Ishikawa (cell line): Measurements from ENCODE around the gene MAPRE3.

Experiments used
- CEBPB ChIP-seq: IDR thresholded peaks from 2 replicates; pipeline ENCODE4 v1.6.1; 2012
- CREB1 ChIP-seq: IDR thresholded peaks from 2 replicates; pipeline ENCODE4 v1.6.1; 2012; ENCODE audit warnings: low read depth
- EGR1 ChIP-seq: IDR thresholded peaks from 2 replicates; pipeline ENCODE4 v1.6.1; 2012
- EP300 ChIP-seq: IDR thresholded peaks from 2 replicates; pipeline ENCODE4 v1.6.1; 2012; ENCODE audit warnings: borderline replicate concordance
- FOXM1 ChIP-seq: IDR thresholded peaks from 2 replicates; pipeline ENCODE4 v1.6.1; 2012; ENCODE audit warnings: low read depth, borderline replicate concordance
- MAX ChIP-seq: IDR thresholded peaks from 2 replicates; pipeline ENCODE4 v1.6.1; 2012
- NFIC ChIP-seq: IDR thresholded peaks from 2 replicates; pipeline ENCODE4 v1.6.1; 2012
- RAD21 ChIP-seq: IDR thresholded peaks from 2 replicates; pipeline ENCODE4 v1.6.1; 2012; ENCODE audit warnings: low read depth
- REST ChIP-seq: IDR thresholded peaks from 2 replicates; pipeline ENCODE4 v1.6.1; 2012; ENCODE audit warnings: low read depth, mild to moderate bottlenecking
- TAF1 ChIP-seq: IDR thresholded peaks from 2 replicates; pipeline ENCODE4 v1.6.1; 2012; ENCODE audit warnings: low read depth, mild to moderate bottlenecking
- TCF12 ChIP-seq: IDR thresholded peaks from 2 replicates; pipeline ENCODE4 v1.6.1; 2012; ENCODE audit warnings: low read depth
- TEAD4 ChIP-seq: IDR thresholded peaks from 2 replicates; pipeline ENCODE4 v1.6.1; 2012
- USF1 ChIP-seq: IDR thresholded peaks from 2 replicates; pipeline ENCODE4 v1.6.1; 2012
- YY1 ChIP-seq: IDR thresholded peaks from 2 replicates; pipeline ENCODE4 v1.6.1; 2012; ENCODE audit warnings: low read depth
- ZBTB7A ChIP-seq: IDR thresholded peaks from 2 replicates; pipeline ENCODE4 v1.6.1; 2012; ENCODE audit warnings: low read depth

Gene MAPRE3

GRCh38 chr2:27070653-27071276, 100.3 kb downstream of the MAPRE3 start:
- TF ChIP-seq ZBTB7A, result no peak
- TF ChIP-seq USF1, result no peak
- TF ChIP-seq EP300, result no peak
- no peak for TF ChIP-seq TEAD4
- no peak for TF ChIP-seq YY1

- peak; percentile 64 for TF ChIP-seq MAX
- TF ChIP-seq FOXM1, result no peak
- peak; percentile 68 for TF ChIP-seq CREB1
- TF ChIP-seq USF1, result 0 out of 2 replicates have a peak, but pooled peaks have one; percentile 17
- TF ChIP-seq ZBTB7A, result no peak
- TF ChIP-seq YY1, result peak; percentile 62; the same call in 1 of the 2 replicates
- no peak for TF ChIP-seq EP300
- TF ChIP-seq TEAD4, result no peak
- no peak for TF ChIP-seq EGR1
- TF ChIP-seq TAF1, result peak; percentile 87
- TF ChIP-seq TCF12, result peak; percentile 71
- no peak for TF ChIP-seq NFIC
- no peak for TF ChIP-seq REST
- TF ChIP-seq CEBPB, result no peak
- no peak for TF ChIP-seq RAD21
Observed at GRCh38 chr2:27071277-27071989, 101.0 kb downstream of the MAPRE3 start, which contains the start of gene OST4. Gene OST4 (minus strand): TSS chr2:27071654.

GRCh38 chr2:27071990-27072830, 101.8 kb downstream of the MAPRE3 start:
- TF ChIP-seq ZBTB7A (peak; percentile 69; the same call in 1 of the 2 replicates), RAD21 (no peak)

- TF ChIP-seq EGR1 (no peak), EP300 (no peak), CEBPB (no peak), TEAD4 (no peak), TCF12 (no peak)
Observed at GRCh38 chr2:27072920-27073319, 102.5 kb downstream of the MAPRE3 start.

- no peak for TF ChIP-seq EGR1
- no peak for TF ChIP-seq MAX
- no peak for TF ChIP-seq REST
- no peak for TF ChIP-seq USF1
- TF ChIP-seq TCF12, result no peak
- TF ChIP-seq ZBTB7A, result no peak
- no peak for TF ChIP-seq NFIC
- TF ChIP-seq RAD21, result no peak
- TF ChIP-seq CEBPB, result no peak
- TF ChIP-seq FOXM1, result no peak
- no peak for TF ChIP-seq EP300
- TF ChIP-seq TAF1, result no peak
- no peak for TF ChIP-seq TEAD4
- no peak for TF ChIP-seq CREB1
- no peak for TF ChIP-seq YY1
Observed at GRCh38 chr2:27073782-27074181, 103.3 kb downstream of the MAPRE3 start.
